Fibroblast of gingiva (primary cell): ENCODE data around the gene COL18A1.
A peak's percentile ranks its signal among the peaks of the same experiment; 100 is the strongest.

Experiments
- DNase-seq: peaks from one replicate; pipeline ENCODE4 v3.0.0-alpha.2; 2011; ENCODE audit warnings: low read depth

The COL18A1 gene

DNA sequence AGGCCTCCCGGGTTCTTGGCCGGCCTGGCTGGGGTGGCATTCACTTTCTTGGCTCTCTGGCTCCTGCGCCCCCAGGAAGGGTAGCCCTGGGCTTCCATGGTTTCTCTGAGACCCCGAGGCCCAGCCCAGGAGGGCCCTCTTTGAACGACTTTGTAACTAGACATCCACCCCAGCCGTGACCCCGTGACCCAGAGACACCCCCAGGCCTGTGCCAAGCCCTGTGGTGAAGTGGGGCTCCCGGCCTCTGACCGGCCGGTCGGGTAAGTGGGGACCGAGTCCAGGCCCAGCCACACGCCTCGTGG is 64.0 kb downstream of the COL18A1 start:
- DNase-seq, result no peak

GRCh38 chr21:45469273-45470086 is 64.5 kb downstream of the COL18A1 start:
- no peak for DNase-seq

DNA sequence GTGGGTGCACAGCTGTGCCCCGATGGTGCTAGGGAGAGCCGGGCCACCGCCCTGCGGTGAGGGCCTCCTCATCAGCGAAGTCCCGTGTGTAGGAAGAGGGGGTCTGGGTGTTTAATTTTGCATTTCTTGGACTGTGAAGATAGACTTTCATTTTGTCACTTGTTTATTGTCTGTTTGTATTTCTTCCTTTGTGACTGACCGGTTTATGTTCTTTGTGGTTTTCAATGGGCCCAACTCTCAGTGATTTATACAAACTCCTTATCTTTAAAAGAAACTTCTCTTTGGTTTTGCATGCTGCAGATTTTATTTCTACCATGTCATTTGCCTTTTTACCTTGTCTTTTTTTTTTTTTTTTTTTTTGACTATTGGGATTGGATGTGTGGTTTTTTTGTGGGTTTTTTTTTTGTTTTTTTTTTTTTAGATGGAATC is 65.1 kb downstream of the COL18A1 start:
- DNase-seq, result no peak

- peak; percentile 76 for DNase-seq
These were observed 66.0 kb downstream of the COL18A1 start for GRCh38 chr21:45470773-45471524.

- DNase-seq, result peak; percentile 43
These were observed 66.7 kb downstream of the COL18A1 start for GRCh38 chr21:45471525-45472221.

- no peak for DNase-seq
These were observed 67.7 kb downstream of the COL18A1 start for GRCh38 chr21:45472445-45473365.

GRCh38 chr21:45473496-45474322 is 68.7 kb downstream of the COL18A1 start:
- DNase-seq, result no peak

- DNase-seq, result no peak
These were observed 69.5 kb downstream of the COL18A1 start for GRCh38 chr21:45474323-45474950.

DNA sequence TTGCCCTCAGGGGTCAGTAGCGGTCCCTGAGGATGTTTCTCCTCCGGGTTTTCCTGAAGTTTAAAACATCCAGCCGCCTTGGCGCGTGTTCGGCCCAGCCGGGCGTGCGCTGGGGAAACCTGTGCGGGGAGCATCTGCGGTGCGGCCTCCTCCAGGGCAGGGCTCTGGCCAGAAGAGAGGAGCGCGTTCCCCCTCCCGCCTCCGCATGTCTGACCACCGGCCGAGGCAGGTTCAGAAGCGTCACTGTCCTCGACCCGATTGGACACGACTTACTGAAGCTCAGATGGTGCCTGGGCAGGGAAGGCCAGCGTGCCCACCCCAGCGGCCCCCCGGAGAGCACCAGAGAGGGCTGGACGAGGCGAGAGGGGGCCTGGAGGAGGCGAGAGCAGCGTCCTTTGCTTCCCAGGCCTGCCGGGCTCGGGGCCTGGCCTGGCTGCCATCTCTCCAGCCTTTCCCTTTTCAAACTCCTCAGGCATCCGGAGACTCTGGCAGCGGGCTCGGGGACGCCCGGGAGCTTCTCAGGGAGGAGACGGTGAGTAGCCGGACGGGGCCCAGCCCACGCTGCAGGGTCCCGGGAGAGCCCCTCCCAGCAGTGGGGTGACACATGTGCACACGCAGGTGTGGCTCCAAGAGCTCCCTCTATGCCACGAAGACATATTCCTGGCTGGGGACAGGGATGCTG is 70.2 kb downstream of the COL18A1 start:
- no peak for DNase-seq

- no peak for DNase-seq
These were observed 71.0 kb downstream of the COL18A1 start for GRCh38 chr21:45475797-45476570.

GRCh38 chr21:45476582-45476981 is 71.6 kb downstream of the COL18A1 start:
- no peak for DNase-seq

DNA sequence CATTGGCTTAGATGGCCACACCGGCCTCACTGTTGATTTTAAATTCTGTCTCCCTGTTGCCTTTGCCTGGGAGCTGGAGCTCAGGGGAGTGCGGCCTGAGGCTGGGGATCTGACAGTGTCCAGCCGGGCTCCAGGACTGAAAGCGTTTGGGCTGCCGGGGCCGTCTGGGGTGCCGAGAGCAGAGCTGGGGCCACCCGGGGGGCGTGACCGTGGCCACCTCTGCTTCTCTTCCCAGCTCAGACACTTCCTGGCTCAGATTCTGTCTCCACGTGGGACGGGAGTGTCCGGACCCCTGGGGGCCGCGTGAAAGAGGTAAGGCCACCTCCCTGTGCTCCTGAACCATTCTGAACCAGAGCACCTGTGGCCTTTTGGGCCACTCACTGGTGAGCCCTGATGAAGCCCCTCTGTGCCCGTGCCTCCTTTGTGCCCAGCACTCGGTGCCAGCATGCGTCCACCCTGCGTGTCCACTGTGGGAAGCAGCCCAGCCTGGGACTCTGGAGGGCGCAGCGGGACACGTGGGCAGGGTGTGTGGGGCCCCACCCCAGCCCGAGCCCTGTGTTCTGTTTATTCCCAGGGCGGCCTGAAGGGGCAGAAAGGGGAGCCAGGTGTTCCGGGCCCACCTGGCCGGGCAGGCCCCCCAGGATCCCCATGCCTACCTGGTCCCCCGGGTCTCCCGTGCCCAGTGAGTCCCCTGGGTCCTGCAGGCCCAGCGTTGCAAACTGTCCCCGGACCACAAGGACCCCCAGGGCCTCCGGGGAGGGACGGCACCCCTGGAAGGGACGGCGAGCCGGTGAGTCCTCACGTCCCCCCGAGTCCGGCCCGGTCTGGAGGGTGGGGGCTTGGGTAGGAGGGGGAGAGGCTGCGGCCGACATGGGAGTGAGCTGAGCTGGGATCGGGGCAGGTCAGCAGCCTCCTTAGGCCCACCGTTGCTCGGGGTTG is 72.5 kb downstream of the COL18A1 start:
- DNase-seq, result no peak

GRCh38 chr21:45478115-45478801 is 73.3 kb downstream of the COL18A1 start:
- DNase-seq, result peak; percentile 41

- no peak for DNase-seq
These were observed 74.1 kb downstream of the COL18A1 start for GRCh38 chr21:45478816-45479669.

- no peak for DNase-seq
These were observed 75.0 kb downstream of the COL18A1 start for GRCh38 chr21:45479691-45480675.
